ENCODE data around the gene CCDC17.

Gene CCDC17

DNA sequence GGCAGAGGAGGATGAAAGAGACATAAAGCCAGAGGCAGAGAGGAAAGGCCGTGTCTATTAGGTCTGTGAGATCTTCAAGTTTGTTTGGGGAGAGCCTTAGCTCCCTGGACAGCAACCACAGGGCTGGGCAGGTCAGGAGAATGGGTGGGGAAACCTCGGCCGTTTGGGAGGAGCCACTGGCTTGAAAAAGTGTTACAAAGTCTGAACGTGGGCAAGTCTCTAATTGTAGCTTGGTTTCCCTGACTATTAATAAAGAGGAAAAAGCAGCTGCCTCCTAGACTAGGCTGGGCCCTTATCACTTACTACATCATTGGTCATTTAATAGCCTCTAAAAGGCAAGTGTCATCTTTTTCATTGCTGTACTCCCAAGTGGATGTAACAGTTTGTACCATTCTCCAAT lies at the start of gene CCDC17:
CCDC17 (minus strand) TSS at position 83 of the 400 bp plus-strand sequence. CDS start 145 bp downstream, outside the sequence.
- DNase-seq (ENCODE audit: low read depth): no peak

DNA sequence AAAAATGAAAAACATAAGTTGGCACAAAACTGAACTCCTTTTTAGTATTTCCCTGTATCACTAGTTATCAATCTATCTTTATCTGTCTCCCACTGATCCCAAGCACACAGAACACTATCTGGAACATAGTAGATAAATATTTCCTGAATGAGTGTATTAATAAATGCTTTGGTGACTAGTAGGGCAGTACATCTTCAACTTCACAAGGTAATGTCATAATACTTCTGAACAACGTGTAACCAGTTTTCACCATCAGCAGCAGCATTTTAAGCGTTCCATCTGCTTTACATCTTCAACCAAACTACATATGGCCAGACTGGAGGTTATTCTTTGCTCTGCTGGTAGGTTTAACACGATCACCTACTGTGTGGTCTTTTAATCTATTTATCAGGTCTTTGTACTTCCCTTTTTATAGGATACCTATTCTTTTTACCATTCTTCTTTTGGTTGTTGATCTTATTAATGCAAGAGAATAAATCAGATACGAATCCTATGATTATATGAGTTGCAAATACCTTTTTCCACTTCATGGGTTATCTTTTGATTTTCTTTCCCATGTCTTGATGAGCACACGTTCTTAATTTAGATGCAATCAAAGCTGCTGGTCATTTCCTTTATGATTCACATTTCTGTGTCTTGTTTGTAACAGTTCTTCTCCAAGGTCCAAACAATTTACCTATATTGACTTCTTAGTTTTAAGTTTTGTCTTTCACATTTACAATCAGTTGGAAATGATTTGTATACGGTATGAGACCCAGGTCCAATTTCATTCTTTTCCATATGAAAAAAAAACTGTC lies 46.2 kb upstream of the CCDC17 start:
- no peak for DNase-seq (ENCODE audit: low read depth)

DNA sequence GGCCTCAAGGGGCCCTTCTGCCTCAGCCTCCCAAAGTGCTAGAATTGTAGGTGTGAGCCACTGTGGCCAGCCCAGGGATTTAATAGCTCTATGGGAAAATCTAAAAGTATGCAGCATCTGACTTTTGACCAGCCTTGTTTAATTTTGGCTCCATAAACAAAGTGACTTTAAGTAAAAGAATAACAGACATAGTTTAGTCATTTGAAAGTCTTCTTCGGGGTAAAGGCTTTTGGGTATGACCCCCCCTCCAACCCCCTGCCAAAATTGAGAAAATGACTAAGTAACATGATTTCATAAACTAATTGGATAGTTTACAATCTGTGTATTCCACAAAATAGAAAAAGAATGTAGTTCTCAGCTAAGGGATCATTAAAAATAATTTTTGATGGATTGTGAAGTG lies 45.5 kb upstream of the CCDC17 start:
- peak; percentile 29 for DNase-seq (ENCODE audit: low read depth)

- no peak for DNase-seq (ENCODE audit: low read depth)
These were observed 44.7 kb upstream of the CCDC17 start for GRCh38 chr1:45668526-45668925.

DNA sequence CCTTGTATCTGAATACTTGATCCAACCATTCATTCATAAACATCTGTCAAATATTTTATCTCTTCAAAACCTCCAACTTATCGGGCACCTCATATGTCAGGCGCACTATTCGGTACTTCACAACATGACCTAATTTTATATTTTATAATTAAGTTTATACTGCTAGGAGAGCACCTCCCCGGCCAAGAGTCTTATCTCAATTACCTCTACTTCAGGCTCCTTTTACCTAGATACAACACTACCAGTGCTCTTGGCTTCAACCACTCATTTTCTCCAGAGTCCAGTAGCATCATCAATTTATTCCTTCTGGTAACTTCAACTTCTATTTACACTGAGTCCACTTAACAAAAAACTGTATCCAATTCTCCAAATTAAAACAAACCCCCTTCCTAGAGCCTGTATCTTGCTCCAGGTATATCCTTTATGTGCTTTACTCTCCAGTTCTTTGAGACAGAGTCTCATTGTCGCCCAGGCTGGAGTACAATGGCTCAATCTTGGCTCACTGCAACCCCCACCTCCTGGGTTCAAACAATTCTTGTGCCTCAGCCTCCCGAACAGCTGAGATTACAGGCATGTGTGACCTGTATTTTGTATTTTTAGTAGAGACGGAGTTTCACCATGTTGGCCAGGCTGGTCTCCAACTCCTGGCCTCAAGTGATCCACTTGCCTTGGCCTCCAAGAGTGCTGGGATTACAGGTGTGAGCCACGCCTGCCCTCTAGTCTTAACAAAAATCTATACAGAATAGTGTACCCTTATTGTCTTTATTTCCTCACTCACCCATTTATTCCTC lies 43.7 kb upstream of the CCDC17 start:
- DNase-seq (ENCODE audit: low read depth): no peak

- no peak for DNase-seq (ENCODE audit: low read depth)
These were observed 43.0 kb upstream of the CCDC17 start for GRCh38 chr1:45666836-45667235.

- no peak for DNase-seq (ENCODE audit: low read depth)
These were observed 36.5 kb upstream of the CCDC17 start for GRCh38 chr1:45660336-45660735.

- DNase-seq (ENCODE audit: low read depth): no peak
These were observed 35.4 kb upstream of the CCDC17 start for GRCh38 chr1:45659222-45659621.

- DNase-seq (ENCODE audit: low read depth): no peak
These were observed 34.3 kb upstream of the CCDC17 start for GRCh38 chr1:45658171-45658570.

DNA sequence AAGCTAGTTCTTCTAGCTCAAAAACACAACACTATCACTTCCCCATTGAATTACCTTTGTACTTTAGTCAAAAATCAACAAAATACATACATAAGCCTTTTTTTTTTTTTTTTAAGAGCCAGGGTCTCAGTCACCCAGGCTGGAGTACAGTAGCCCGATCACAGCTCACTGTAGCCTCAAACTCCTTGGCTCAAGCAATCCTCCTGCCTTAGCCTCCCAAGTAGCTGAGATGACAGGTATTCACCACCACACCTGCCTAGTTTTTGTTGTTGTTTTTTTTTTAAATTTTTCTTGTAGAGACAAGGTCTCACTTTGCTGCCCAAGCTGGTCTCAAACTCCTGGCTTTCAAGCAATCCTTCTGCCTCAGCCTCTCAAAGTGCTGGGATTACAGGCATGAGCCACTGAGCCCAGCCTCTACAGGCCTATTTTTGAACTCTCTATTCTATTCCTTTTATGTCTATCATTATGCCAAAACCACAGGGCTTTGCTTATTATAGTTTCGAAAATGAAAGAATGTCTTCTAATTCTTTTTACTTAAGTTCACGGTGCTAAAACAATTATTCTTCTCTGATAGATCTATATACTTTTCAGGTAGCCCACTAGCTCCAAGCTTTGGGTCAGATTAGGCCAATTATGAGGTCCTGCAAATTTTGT lies 32.8 kb upstream of the CCDC17 start:
- DNase-seq (ENCODE audit: low read depth): no peak

GRCh38 chr1:45654540-45655280 lies 30.9 kb upstream of the CCDC17 start:
- DNase-seq (ENCODE audit: low read depth): no peak

DNA sequence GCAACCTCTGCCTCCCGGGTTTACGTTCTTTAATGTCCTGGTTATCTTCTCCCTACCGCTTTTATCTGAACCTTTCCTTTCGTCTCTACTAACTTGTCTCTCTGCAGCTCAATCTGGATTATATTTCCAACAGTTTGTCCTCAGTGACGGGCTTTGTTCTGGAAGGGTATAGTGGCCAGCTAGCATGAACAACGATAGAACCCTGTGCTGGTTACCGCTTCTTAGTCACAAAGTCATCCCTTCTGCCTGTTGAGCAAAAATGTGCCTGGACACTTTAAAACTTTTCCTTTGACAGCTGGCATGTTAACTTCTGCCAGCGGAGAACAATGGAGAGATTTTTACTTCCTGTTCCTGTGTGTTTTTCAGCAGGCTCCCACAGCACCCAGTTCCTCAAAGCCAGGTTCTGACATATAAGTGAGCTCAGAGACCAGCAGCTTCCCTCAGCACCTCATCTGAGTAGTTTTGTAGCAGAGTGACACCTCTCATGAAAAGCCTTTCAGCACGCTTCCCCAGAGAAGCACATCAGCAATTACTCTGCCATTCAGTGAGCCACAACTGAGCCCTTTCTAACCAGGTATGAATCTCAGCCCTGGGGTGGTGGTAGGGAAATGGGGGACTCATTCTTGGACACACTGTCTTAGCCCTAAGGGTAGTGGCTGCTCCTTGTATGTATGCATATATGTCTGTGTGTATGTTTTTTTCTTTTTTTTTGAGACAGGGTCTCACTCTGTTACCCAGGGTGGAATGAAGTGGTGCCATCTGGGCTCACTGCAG lies 23.6 kb upstream of the CCDC17 start:
- no peak for DNase-seq (ENCODE audit: low read depth)

DNA sequence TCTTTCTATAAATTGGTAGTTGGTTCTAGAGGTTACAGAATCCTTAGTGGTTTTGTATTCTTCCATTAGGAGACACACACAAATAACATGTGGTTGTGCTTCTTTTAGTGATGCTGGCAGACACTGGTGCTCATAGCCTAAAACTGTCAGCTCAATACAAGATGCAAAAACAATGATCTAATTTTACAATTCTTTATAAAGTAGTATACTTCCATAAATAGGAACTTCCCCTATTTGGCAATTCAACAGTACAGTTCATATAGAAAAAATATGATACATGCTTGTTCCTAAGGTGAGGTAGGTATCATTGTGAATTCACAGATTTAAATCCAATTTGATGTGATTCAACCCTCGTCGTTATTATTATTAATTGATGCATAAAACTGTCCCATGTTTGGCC lies 20.8 kb upstream of the CCDC17 start:
- DNase-seq (ENCODE audit: low read depth): no peak

- no peak for DNase-seq (ENCODE audit: low read depth)
These were observed 20.1 kb upstream of the CCDC17 start for GRCh38 chr1:45643978-45644377.

DNA sequence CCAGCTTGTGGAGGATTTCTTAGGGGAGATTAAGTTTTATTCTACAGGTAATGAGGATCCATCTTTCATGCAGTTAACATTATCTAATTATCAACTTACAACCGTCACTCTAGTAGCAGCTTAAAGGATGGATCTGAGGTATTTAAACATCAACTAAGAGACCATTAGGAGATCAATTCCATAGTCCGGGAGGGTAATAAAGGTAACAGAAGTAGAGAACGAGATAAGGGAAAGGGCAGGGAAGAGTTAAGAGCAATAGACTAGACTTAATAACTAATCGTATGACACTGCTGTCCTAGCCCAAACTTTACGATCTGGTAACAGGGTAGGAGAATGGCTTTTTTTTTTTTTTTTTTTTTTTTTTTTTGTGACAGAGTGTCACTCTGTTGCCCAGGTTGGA lies 19.5 kb upstream of the CCDC17 start:
- no peak for DNase-seq (ENCODE audit: low read depth)

GRCh38 chr1:45640293-45640692 lies 16.4 kb upstream of the CCDC17 start:
- peak; percentile 9 for DNase-seq (ENCODE audit: low read depth)

- DNase-seq (ENCODE audit: low read depth): no peak
These were observed 11.4 kb upstream of the CCDC17 start for GRCh38 chr1:45635211-45635610.

- DNase-seq (ENCODE audit: low read depth): no peak
These were observed 6.6 kb upstream of the CCDC17 start for GRCh38 chr1:45630429-45630828.

GRCh38 chr1:45629035-45629434 lies 5.2 kb upstream of the CCDC17 start:
- no peak for DNase-seq (ENCODE audit: low read depth)

- DNase-seq (ENCODE audit: low read depth): no peak
These were observed 1.1 kb downstream of the CCDC17 start for GRCh38 chr1:45622524-45623394.
